HepG2 (cell line): Measurements from ENCODE around the gene PRKG1. TPM values are rescaled to one million over a fixed set of nuclear protein-coding genes. Genes with fewer than 3 reads are reported as not detected.

Experiments used
- ATAC-seq: fragments of 200-7000 bp; cut with Tn5 transposase; 3 replicates; pipeline ENCODE4 v1.9.1; 2020; ENCODE audit warnings: mild to moderate bottlenecking, moderate library complexity
- BruUV-seq: library from RNA; stranded (reverse); fragments of 400-500 nt; replicated peaks from 2 replicates; lab custom pipeline; 2021; lab: Mats Ljungman, UMichigan
- CTCF ChIA-PET: fragments of 300-600 bp; formaldehyde crosslinking; extraction: SDS; loops from one replicate; lab custom pipeline; 2021; ENCODE audit warnings: low total read pairs, inconsistent platforms, low intra/inter-chr PET ratio; lab: Yijun Ruan, JAX
- POLR2A ChIA-PET: fragments of 350-600 bp; sonication (Branson Sonifier 250); formaldehyde crosslinking; loops from one replicate; lab custom pipeline; 2020; ENCODE audit warnings: antibody characterized with exemption, inconsistent platforms; lab: Yijun Ruan, JAX
- DNase-seq: peaks from one replicate; pipeline ENCODE4 v3.0.0-alpha.2; 2015; ENCODE audit warnings: low spot score
- FAIRE-seq: peaks from 3 replicates; lab custom pipeline; 2011; peaks lifted over from hg19 to GRCh38; lab: Jason Lieb, UNC
- H2AFZ ChIP-seq: one replicate; pipeline ENCODE4 v1.6.1; 2011; ENCODE audit warnings: low read length, inconsistent platforms
- H3K27ac ChIP-seq: fragments of 300-600 bp; 3 replicates; pipeline ENCODE4 v1.8.0; 2011; ENCODE audit warnings: mixed run types, mild to moderate bottlenecking, mixed read lengths, low read length, inconsistent platforms; ENCODE audit not compliant: insufficient read depth; ENCODE audit errors: extremely low read length
- H3K27me3 ChIP-seq, 2 experiments: fragments of 200-600 bp in 1 of 2; 2 replicates in 1 of 2; 3 replicates in 1 of 2; pipeline versions ENCODE4 v1.6.0 to v1.8.0; 2011; ENCODE audit warnings: low read length in 2 of 2, mild to moderate bottlenecking in 2 of 2, moderate library complexity in 2 of 2, inconsistent platforms in 1 of 2; ENCODE audit not compliant: insufficient read depth in 2 of 2, control insufficient read depth in 1 of 2
- H3K36me3 ChIP-seq, 2 experiments: fragments of 200-600 bp in 1 of 2; replicated peaks in 1 of 2; 2 replicates in 1 of 2; 3 replicates in 1 of 2; pipeline versions ENCODE4 v1.5.1 to v1.8.0; 2011; ENCODE audit warnings: low read length in 2 of 2, inconsistent platforms in 1 of 2; ENCODE audit not compliant: insufficient read depth in 2 of 2, control insufficient read depth in 1 of 2
- H3K4me1 ChIP-seq: 2 replicates; pipeline ENCODE4 v1.5.1; 2012; ENCODE audit warnings: low read length, inconsistent platforms; ENCODE audit not compliant: insufficient read depth
- H3K4me2 ChIP-seq: 2 replicates; pipeline ENCODE4 v1.6.0; 2011; ENCODE audit warnings: low read depth, low read length, inconsistent platforms
- H3K4me3 ChIP-seq, 3 experiments: fragments of 200-600 bp in 1 of 3; sonication (generic), shearing (Covaris generic) in 1 of 3; replicated peaks in 1 of 3; 2 replicates each; pipeline ENCODE4 v1.5.1; 2011 to 2016; ENCODE audit warnings: low read length in 3 of 3, inconsistent platforms in 2 of 3, low read depth in 2 of 3, mild to moderate bottlenecking in 2 of 3, control low read depth in 1 of 3, mixed read lengths in 1 of 3; ENCODE audit not compliant: insufficient read depth in 1 of 3
- H3K79me2 ChIP-seq: one replicate; pipeline ENCODE4 v1.6.1; 2011; ENCODE audit warnings: low read length, inconsistent platforms; ENCODE audit not compliant: insufficient read depth
- H3K9ac ChIP-seq: 2 replicates; pipeline ENCODE4 v1.6.0; 2011; ENCODE audit warnings: mild to moderate bottlenecking, low read depth, low read length, inconsistent platforms; ENCODE audit not compliant: insufficient read depth
- H3K9me3 ChIP-seq: 2 replicates; pipeline ENCODE4 v1.5.1; 2012; ENCODE audit warnings: mild to moderate bottlenecking, low read length
- H4K20me1 ChIP-seq: 2 replicates; pipeline ENCODE4 v1.6.0; 2011; ENCODE audit warnings: inconsistent platforms, mild to moderate bottlenecking, low read length, moderate library complexity; ENCODE audit not compliant: insufficient read depth
- CBFB ChIP-seq: sonication (generic); formaldehyde crosslinking; IDR thresholded peaks from 2 replicates; pipeline ENCODE4 v1.4.0; 2020; ENCODE audit warnings: missing genetic modification reagents
- DNMT3B ChIP-seq: conservative IDR thresholded peaks from 2 replicates; pipeline ENCODE4 v1.6.1; 2016; ENCODE audit warnings: missing biosample characterization, control low read depth
- ETV6 ChIP-seq: sonication (generic); formaldehyde crosslinking; conservative IDR thresholded peaks from 2 replicates; pipeline ENCODE4 v1.4.0; 2020; ENCODE audit warnings: missing genetic modification reagents
- FOXM1 ChIP-seq: sonication (generic); formaldehyde crosslinking; IDR thresholded peaks from 2 replicates; pipeline ENCODE4 v1.5.0; 2020; ENCODE audit warnings: missing genetic modification reagents
- MEF2D ChIP-seq: sonication (generic); formaldehyde crosslinking; IDR thresholded peaks from 2 replicates; pipeline ENCODE4 v1.5.1; 2020; ENCODE audit warnings: mild to moderate bottlenecking, missing genetic modification reagents
- MIXL1 ChIP-seq: IDR thresholded peaks from 2 replicates; pipeline ENCODE4 v1.6.1; 2016
- NBN ChIP-seq: fragments of 450-650 bp; conservative IDR thresholded peaks from 2 replicates; pipeline ENCODE4 v1.6.1; 2017
- NFIC ChIP-seq: IDR thresholded peaks from 2 replicates; pipeline ENCODE4 v1.6.1; 2012; ENCODE audit warnings: mild to moderate bottlenecking, low read length, inconsistent platforms
- SP2 ChIP-seq: sonication (generic); formaldehyde crosslinking; IDR thresholded peaks from 2 replicates; pipeline ENCODE4 v1.5.1; 2020; ENCODE audit warnings: mild to moderate bottlenecking, missing genetic modification reagents
- ZNF317 ChIP-seq: sonication (generic); formaldehyde crosslinking; IDR thresholded peaks from 2 replicates; pipeline ENCODE4 v1.5.0; 2020; ENCODE audit warnings: mild to moderate bottlenecking, missing genetic modification reagents
- ZNF720 ChIP-seq: sonication (generic); formaldehyde crosslinking; IDR thresholded peaks from 2 replicates; pipeline ENCODE4 v1.4.0; 2020; ENCODE audit warnings: missing genetic modification reagents
- ZNF792 ChIP-seq: IDR thresholded peaks from 2 replicates; pipeline ENCODE4 v1.6.1; 2016
- WGBS: methylation state at CpG from one replicate; pipeline ENCODE4 v1.1.6; 2017; ENCODE audit warnings: low lambda C conversion rate; 5-methylcytosine and 5-hydroxymethylcytosine counted together
- in situ Hi-C: cut with HindIII; loops from 2 replicates; pipeline ENCODE4 v1.10.0; 2017; ENCODE audit warnings: low pct_unique_long_range_greater_than_20kb; ENCODE audit not compliant: extremely low pct_ligation_motif_present
- intact Hi-C: fragments of 100-400 bp; cut with micrococcal nuclease; formaldehyde crosslinking; loops from one replicate; pipeline ENCODE4 v1.10.0; 2022; ENCODE audit not compliant: unreplicated experiment
- polyA plus RNA-seq, 8 experiments: library from polyadenylated mRNA; depleted of rRNA in 3 of 8; stranded (reverse) in 7 of 8; unstranded in 1 of 8; fragments of >200 nt; fragmentation: Illumina TruSeq in 4 of 8; extraction: Trizol in 4 of 8; gene quantifications; 2 replicates each; pipeline versions ENCODE4 v1.2.1 to v1.2.3, GENCODE V29; 2011 to 2016; ENCODE audit warnings: low read depth in 4 of 8, missing spikeins in 1 of 8, mixed read lengths in 1 of 8; ENCODE audit not compliant: insufficient read depth in 1 of 8
- total RNA-seq, 5 experiments: library from RNA; depleted of rRNA; stranded (reverse); fragments of >200 nt; fragmentation: Illumina TruSeq; extraction: Trizol; gene quantifications; 2 replicates each; pipeline ENCODE4 v1.2.3, GENCODE V29; 2016; ENCODE audit warnings: low read depth in 1 of 5
- TF ChIP-seq, protein P1 (sequence below), 2 experiments: sonication (generic) in 1 of 2; formaldehyde crosslinking in 1 of 2; IDR thresholded peaks; 2 replicates each; pipeline versions ENCODE4 v1.4.0 to v1.6.1; 2018 to 2020; ENCODE audit warnings: missing genetic modification reagents in 2 of 2, borderline replicate concordance in 1 of 2, low read depth in 1 of 2, mild to moderate bottlenecking in 1 of 2, missing biosample characterization in 1 of 2
- TF ChIP-seq, protein P2 (sequence below): sonication (generic); formaldehyde crosslinking; IDR thresholded peaks from 2 replicates; pipeline ENCODE4 v1.9.0; 2021; ENCODE audit warnings: missing genetic modification reagents, borderline replicate concordance
- TF ChIP-seq, protein P3 (sequence below): sonication (generic); formaldehyde crosslinking; IDR thresholded peaks from 2 replicates; pipeline ENCODE4 v1.5.1; 2020; ENCODE audit warnings: mild to moderate bottlenecking, missing genetic modification reagents, borderline replicate concordance
- TF ChIP-seq, protein P4 (sequence below): sonication (generic); formaldehyde crosslinking; conservative IDR thresholded peaks from 2 replicates; pipeline ENCODE4 v1.4.0; 2020; ENCODE audit warnings: missing genetic modification reagents
- TF ChIP-seq, protein P5 (sequence below): fragments of 450-650 bp; IDR thresholded peaks from 2 replicates; pipeline ENCODE4 v1.6.1; 2016

Gene PRKG1
- total and polyA plus RNA-seq, 2 of the 13 experiments (the other 11 are each of a cell fraction or from before 2014, with no cell fraction given), result 0.01 TPM; not detected in 1

DNA sequence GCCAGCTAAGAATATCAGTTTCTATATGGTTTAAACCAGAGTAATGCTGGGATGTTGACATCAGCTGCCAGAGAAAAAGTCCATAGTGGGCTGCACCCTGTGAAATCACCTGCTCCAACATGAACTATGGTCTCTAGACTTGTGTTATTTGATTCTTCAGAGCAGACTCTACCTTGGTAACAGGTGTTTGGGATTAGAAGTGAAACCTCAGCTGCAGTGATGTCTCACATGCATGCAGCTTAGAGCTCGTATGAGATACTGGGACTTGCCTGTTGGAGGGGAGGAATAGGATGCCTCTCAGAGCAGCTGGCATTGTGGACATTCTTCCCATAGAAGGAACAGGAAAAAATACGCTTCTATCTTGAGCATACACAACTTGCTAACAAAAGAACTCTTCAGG is 912.2 kb downstream of the PRKG1 start:
- in situ Hi-C loops (no loop called here), intact Hi-C loops (no loop called here)
- H3K27me3 ChIP-seq, result no peaks in the 10 kb centered on the region
- H3K36me3 ChIP-seq, result no peaks in the 10 kb centered on the region
- H4K20me1 ChIP-seq, result no peaks in the 10 kb centered on the region
- no peaks in the 10 kb centered on the region for H3K4me1 ChIP-seq
- H3K27ac ChIP-seq, result no peak overlapping the region
- no peaks in the 10 kb centered on the region for H3K9me3 ChIP-seq
- CTCF ChIA-PET, result no interaction called here
- H3K79me2 ChIP-seq, result no peaks in the 10 kb centered on the region
- POLR2A ChIA-PET, result no interaction called here
- ATAC-seq (no peak), DNase-seq (no peak), FAIRE-seq (no peak)
- no TSS peak for BruUV-seq
- no peak overlapping the region for H3K9ac ChIP-seq
- no peak overlapping the region for H3K4me2 ChIP-seq
- WGBS, result 7% methylated on average over 2 of the region's 2 CpGs
- no peak overlapping the region for H3K4me3 ChIP-seq
- no peak overlapping the region for H2AFZ ChIP-seq
- TF ChIP-seq, protein P1, sequence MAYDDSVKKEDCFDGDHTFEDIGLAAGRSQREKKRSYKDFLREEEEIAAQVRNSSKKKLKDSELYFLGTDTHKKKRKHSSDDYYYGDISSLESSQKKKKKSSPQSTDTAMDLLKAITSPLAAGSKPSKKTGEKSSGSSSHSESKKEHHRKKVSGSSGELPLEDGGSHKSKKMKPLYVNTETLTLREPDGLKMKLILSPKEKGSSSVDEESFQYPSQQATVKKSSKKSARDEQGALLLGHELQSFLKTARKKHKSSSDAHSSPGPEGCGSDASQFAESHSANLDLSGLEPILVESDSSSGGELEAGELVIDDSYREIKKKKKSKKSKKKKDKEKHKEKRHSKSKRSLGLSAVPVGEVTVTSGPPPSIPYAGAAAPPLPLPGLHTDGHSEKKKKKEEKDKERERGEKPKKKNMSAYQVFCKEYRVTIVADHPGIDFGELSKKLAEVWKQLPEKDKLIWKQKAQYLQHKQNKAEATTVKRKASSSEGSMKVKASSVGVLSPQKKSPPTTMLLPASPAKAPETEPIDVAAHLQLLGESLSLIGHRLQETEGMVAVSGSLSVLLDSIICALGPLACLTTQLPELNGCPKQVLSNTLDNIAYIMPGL (CRISPR knock-in tag; IDR thresholded peaks at IDR 0.05; ENCODE audit: borderline replicate concordance in 1 of 2, low read depth in 1 of 2), result no peak
- TF ChIP-seq ZNF720 (no peak), MEF2D (CRISPR knock-in tag) (no peak), NBN (no peak), ZNF792 (CRISPR knock-in tag) (no peak), DNMT3B (CRISPR knock-in tag) (no peak), MIXL1 (CRISPR knock-in tag) (no peak), ETV6 (CRISPR knock-in tag) (no peak), SP2 (CRISPR knock-in tag) (no peak), ZNF317 (no peak), FOXM1 (no peak), NFIC (no peak), CBFB (CRISPR knock-in tag) (no peak)
- TF ChIP-seq, protein P2, sequence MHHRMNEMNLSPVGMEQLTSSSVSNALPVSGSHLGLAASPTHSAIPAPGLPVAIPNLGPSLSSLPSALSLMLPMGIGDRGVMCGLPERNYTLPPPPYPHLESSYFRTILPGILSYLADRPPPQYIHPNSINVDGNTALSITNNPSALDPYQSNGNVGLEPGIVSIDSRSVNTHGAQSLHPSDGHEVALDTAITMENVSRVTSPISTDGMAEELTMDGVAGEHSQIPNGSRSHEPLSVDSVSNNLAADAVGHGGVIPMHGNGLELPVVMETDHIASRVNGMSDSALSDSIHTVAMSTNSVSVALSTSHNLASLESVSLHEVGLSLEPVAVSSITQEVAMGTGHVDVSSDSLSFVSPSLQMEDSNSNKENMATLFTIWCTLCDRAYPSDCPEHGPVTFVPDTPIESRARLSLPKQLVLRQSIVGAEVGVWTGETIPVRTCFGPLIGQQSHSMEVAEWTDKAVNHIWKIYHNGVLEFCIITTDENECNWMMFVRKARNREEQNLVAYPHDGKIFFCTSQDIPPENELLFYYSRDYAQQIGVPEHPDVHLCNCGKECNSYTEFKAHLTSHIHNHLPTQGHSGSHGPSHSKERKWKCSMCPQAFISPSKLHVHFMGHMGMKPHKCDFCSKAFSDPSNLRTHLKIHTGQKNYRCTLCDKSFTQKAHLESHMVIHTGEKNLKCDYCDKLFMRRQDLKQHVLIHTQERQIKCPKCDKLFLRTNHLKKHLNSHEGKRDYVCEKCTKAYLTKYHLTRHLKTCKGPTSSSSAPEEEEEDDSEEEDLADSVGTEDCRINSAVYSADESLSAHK, result no peak
- TF ChIP-seq, protein P3, sequence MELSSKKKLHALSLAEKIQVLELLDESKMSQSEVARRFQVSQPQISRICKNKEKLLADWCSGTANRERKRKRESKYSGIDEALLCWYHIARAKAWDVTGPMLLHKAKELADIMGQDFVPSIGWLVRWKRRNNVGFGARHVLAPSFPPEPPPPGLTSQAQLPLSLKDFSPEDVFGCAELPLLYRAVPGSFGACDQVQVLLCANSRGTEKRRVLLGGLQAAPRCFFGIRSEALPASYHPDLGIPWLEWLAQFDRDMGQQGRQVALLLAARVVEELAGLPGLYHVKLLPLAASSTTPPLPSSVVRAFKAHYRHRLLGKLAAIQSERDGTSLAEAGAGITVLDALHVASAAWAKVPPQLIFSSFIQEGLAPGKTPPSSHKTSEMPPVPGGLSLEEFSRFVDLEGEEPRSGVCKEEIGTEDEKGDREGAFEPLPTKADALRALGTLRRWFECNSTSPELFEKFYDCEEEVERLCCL (CRISPR knock-in tag), result no peak
- TF ChIP-seq, protein P4, sequence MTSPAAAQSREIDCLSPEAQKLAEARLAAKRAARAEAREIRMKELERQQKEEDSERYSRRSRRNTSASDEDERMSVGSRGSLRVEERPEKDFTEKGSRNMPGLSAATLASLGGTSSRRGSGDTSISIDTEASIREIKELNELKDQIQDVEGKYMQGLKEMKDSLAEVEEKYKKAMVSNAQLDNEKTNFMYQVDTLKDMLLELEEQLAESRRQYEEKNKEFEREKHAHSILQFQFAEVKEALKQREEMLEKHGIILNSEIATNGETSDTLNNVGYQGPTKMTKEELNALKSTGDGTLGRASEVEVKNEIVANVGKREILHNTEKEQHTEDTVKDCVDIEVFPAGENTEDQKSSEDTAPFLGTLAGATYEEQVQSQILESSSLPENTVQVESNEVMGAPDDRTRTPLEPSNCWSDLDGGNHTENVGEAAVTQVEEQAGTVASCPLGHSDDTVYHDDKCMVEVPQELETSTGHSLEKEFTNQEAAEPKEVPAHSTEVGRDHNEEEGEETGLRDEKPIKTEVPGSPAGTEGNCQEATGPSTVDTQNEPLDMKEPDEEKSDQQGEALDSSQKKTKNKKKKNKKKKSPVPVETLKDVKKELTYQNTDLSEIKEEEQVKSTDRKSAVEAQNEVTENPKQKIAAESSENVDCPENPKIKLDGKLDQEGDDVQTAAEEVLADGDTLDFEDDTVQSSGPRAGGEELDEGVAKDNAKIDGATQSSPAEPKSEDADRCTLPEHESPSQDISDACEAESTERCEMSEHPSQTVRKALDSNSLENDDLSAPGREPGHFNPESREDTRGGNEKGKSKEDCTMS (CRISPR knock-in tag), result no peak
- TF ChIP-seq, protein P5, sequence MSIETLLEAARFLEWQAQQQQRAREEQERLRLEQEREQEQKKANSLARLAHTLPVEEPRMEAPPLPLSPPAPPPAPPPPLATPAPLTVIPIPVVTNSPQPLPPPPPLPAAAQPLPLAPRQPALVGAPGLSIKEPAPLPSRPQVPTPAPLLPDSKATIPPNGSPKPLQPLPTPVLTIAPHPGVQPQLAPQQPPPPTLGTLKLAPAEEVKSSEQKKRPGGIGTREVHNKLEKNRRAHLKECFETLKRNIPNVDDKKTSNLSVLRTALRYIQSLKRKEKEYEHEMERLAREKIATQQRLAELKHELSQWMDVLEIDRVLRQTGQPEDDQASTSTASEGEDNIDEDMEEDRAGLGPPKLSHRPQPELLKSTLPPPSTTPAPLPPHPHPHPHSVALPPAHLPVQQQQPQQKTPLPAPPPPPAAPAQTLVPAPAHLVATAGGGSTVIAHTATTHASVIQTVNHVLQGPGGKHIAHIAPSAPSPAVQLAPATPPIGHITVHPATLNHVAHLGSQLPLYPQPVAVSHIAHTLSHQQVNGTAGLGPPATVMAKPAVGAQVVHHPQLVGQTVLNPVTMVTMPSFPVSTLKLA, result no peak
